HCT116 (cell line): ENCODE measurements around the gene EHBP1. TPM values are rescaled to one million over a fixed set of nuclear protein-coding genes. Genes with fewer than 3 reads are reported as not detected.

ENCODE experiments used
- ATAC-seq: fragments of 200-7000 bp; cut with Tn5 transposase; 2 replicates; pipeline ENCODE4 v1.9.1; 2020; ENCODE audit warnings: mild to moderate bottlenecking, moderate library complexity
- BruUV-seq: library from RNA; stranded (reverse); fragments of 400-500 nt; replicated peaks from 2 replicates; lab custom pipeline; 2021; lab: Mats Ljungman, UMichigan
- CTCF ChIA-PET: fragments of 300-600 bp; sonication (Branson Sonifier 250); formaldehyde crosslinking; loops from one replicate; lab custom pipeline; 2021; ENCODE audit warnings: antibody characterized with exemption; lab: Charles Lee
- POLR2A ChIA-PET: fragments of 300-600, 350-600 bp; sonication (Branson Sonifier 250); formaldehyde crosslinking; loops from one replicate; lab custom pipeline; 2021; ENCODE audit warnings: antibody characterized with exemption; lab: Charles Lee
- RAD21 ChIA-PET, 2 experiments: fragments of 300-600 bp; sonication (Branson Sonifier 250); formaldehyde crosslinking; loops; one replicate each; lab custom pipeline; 2023; ENCODE audit warnings: low total read pairs in 2 of 2; ENCODE audit not compliant: uncharacterized antibody in 2 of 2, unreplicated experiment in 2 of 2, low non-redundant PET in 1 of 2; lab: Charles Lee
- DNase-seq: peaks from one replicate; pipeline ENCODE4 v3.0.0-alpha.2; 2010; ENCODE audit warnings: low read depth, low spot score
- H2AFZ ChIP-seq: fragments of 200-600 bp; shearing (Covaris generic), sonication (generic); 2 replicates; pipeline ENCODE4 v1.6.1; 2017; ENCODE audit warnings: low read depth, mixed run types, mixed read lengths, antibody characterized with exemption, low read length; ENCODE audit not compliant: poor library complexity, severe bottlenecking
- H3K27ac ChIP-seq: 2 replicates; pipeline ENCODE4 v1.5.1; 2012; ENCODE audit warnings: low read depth, low read length
- H3K27me3 ChIP-seq: fragments of 200-600 bp; sonication (generic); 2 replicates; pipeline ENCODE4 v1.6.1; 2016; ENCODE audit warnings: mixed run types, low read length, mixed read lengths; ENCODE audit not compliant: insufficient read depth
- H3K36me3 ChIP-seq, 2 experiments: fragments of 200-500 bp in 1 of 2; fragments of 200-600 bp in 1 of 2; sonication (Bioruptor generic) in 1 of 2; sonication (generic) in 1 of 2; 2 replicates each; pipeline versions ENCODE4 v1.5.1 to v1.6.1; 2014 to 2016; ENCODE audit warnings: low read length in 2 of 2, inconsistent platforms in 1 of 2, mixed read lengths in 1 of 2, mixed run types in 1 of 2; ENCODE audit not compliant: insufficient read depth in 2 of 2, control insufficient read depth in 1 of 2
- H3K4me1 ChIP-seq, 2 experiments: fragments of 200-600 bp in 1 of 2; sonication (generic) in 1 of 2; 2 replicates each; pipeline versions ENCODE4 v1.5.1 to v1.6.1; 2012 to 2017; ENCODE audit warnings: low read length in 2 of 2, inconsistent platforms in 1 of 2, mild to moderate bottlenecking in 1 of 2, mixed read lengths in 1 of 2, mixed run types in 1 of 2, moderate library complexity in 1 of 2; ENCODE audit not compliant: insufficient read depth in 2 of 2, control insufficient read depth in 1 of 2
- H3K4me2 ChIP-seq: fragments of 200-600 bp; sonication (generic); 2 replicates; pipeline ENCODE4 v1.6.1; 2017; ENCODE audit warnings: mixed run types, low read length, mixed read lengths
- H3K4me3 ChIP-seq, 2 experiments: fragments of 200-600 bp in 1 of 2; sonication (generic) in 1 of 2; replicated peaks in 1 of 2; 2 replicates each; pipeline ENCODE4 v1.5.1; 2011 to 2016; ENCODE audit warnings: low read length in 2 of 2, control low read depth in 1 of 2, low read depth in 1 of 2, mild to moderate bottlenecking in 1 of 2, mixed read lengths in 1 of 2, mixed run types in 1 of 2
- H3K79me2 ChIP-seq: fragments of 200-600 bp; sonication (generic); 2 replicates; pipeline ENCODE4 v1.6.1; 2017; ENCODE audit warnings: mild to moderate bottlenecking, mixed run types, low read length, moderate library complexity, mixed read lengths; ENCODE audit not compliant: insufficient read depth
- H3K9ac ChIP-seq: fragments of 200-600 bp; sonication (generic); 2 replicates; pipeline ENCODE4 v1.6.1; 2016; ENCODE audit warnings: low read length, mixed read lengths
- H3K9me2 ChIP-seq: fragments of 200-600 bp; sonication (generic), shearing (Covaris generic); 2 replicates; pipeline ENCODE4 v1.6.1; 2017; ENCODE audit warnings: mixed run types, mild to moderate bottlenecking, moderate library complexity; ENCODE audit not compliant: insufficient read depth
- H3K9me3 ChIP-seq, 2 experiments: fragments of 200-500 bp in 1 of 2; fragments of 200-600 bp in 1 of 2; sonication (Bioruptor generic) in 1 of 2; sonication (generic) in 1 of 2; 2 replicates each; pipeline ENCODE4 v1.6.1; 2014 to 2017; ENCODE audit warnings: low read length in 2 of 2, mixed read lengths in 2 of 2, inconsistent platforms in 1 of 2, low read depth in 1 of 2, mild to moderate bottlenecking in 1 of 2, mixed run types in 1 of 2, moderate library complexity in 1 of 2; ENCODE audit not compliant: control insufficient read depth in 1 of 2, insufficient read depth in 1 of 2
- H4K20me1 ChIP-seq: fragments of 200-600 bp; sonication (generic), shearing (Covaris generic); 2 replicates; pipeline ENCODE4 v1.6.1; 2017; ENCODE audit warnings: mixed run types, mild to moderate bottlenecking, moderate library complexity; ENCODE audit not compliant: insufficient read depth
- CBX3 ChIP-seq: IDR thresholded peaks from 2 replicates; pipeline ENCODE4 v1.6.1; 2012; ENCODE audit warnings: low read depth
- EGR1 ChIP-seq: IDR thresholded peaks from 2 replicates; pipeline ENCODE4 v1.6.1; 2012; ENCODE audit warnings: low read depth
- ELF1 ChIP-seq: IDR thresholded peaks from 2 replicates; pipeline ENCODE4 v1.6.1; 2012; ENCODE audit warnings: low read depth, borderline replicate concordance
- EZH2phosphoT487 ChIP-seq: fragments of 200-600 bp; IDR thresholded peaks from 2 replicates; pipeline ENCODE4 v1.6.1; 2018; ENCODE audit warnings: antibody characterized with exemption, borderline replicate concordance
- JUND ChIP-seq: IDR thresholded peaks from 2 replicates; pipeline ENCODE4 v1.6.1; 2012
- POLR2A ChIP-seq: IDR thresholded peaks from 2 replicates; pipeline ENCODE4 v1.7.0; 2011; ENCODE audit warnings: borderline replicate concordance; ENCODE audit not compliant: insufficient read depth, insufficient read length; ENCODE audit errors: extremely low read depth
- SRF ChIP-seq: IDR thresholded peaks from 2 replicates; pipeline ENCODE4 v1.6.1; 2012; ENCODE audit warnings: low read depth
- YY1 ChIP-seq: IDR thresholded peaks from 2 replicates; pipeline ENCODE4 v1.6.1; 2011; ENCODE audit warnings: low read length, low read depth, moderate library complexity, mild to moderate bottlenecking; ENCODE audit not compliant: insufficient replicate concordance; ENCODE audit errors: extremely low read depth
- ZNF274 ChIP-seq: fragments of 200-500 bp; sonication (Bioruptor generic); IDR thresholded peaks from 2 replicates; pipeline ENCODE4 v1.6.1; 2014; ENCODE audit warnings: mild to moderate bottlenecking, low read depth, low read length, inconsistent platforms
- intact Hi-C: fragments of 100-400 bp; cut with micrococcal nuclease; formaldehyde crosslinking; loops from 2 replicates; pipeline ENCODE4 v1.10.0; 2022
- total RNA-seq: library from RNA; stranded (reverse); gene quantifications from one replicate; pipeline ENCODE4 v1.2.1, GENCODE V29; 2021; ENCODE audit not compliant: unreplicated experiment
- TF ChIP-seq, protein P1 (sequence below): IDR thresholded peaks from 2 replicates; pipeline ENCODE4 v1.6.1; 2012

Gene EHBP1
- total RNA-seq, 1 experiment from 2014 or later: 89.9 TPM

DNA sequence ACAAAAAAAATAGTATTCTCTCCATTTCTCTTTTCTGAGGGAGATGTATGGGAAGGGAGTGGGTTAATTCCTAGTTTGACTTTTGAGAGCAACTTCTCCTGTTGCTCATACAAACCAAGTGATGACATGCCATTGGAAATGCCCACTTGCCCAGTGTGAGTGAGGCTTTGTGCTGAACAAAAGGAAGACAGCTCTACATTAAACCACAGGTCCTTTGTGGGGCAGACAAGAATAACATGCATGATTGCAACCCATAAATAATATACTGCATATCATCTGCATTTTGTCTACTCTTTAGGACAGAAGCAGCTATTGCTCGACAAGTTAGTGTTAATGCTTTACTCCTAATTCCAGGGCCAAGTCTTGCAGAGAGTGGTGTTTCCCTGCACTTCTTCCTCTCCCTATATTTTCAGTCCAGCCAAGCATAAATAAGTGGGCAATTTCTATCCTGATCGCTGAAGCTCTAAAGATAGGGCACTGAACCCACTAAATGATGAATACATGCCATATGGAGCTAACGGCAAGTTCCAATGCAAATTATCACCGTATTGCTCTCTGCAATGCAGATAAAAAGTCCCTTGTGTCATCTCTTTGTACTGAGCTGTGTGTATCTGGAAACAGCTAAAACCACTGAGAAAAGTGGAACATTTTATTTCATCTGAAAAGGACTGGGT is 19.4 kb upstream of the EHBP1 start:
- POLR2A ChIA-PET: no interaction called here
- no peak for DNase-seq
- CTCF ChIA-PET: no interaction called here

DNA sequence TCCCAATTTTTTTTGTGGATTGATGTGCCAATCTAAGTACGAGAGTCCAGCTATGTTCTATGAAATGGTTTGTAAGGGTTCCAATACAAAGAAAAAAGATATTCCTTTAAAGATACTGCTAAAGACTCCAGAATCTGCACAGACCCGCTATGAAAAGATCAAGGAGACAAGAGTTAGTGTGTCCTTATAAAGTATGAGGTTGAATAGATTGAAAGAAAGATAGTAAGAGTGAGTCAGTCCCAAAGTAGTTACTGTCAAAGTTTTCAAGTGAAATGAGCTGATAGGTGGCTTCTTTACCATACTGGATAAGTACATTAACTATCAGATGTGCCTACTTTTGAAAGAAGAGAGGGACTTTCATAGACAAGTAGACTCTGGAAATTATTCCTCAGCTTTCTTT is 17.9 kb upstream of the EHBP1 start:
- Histone ChIP-seq H2AFZ (peak overlapping the region; percentile 10), H3K27me3 (no peaks in the 10 kb centered on the region), H3K4me1 (no peaks in the 10 kb centered on the region), H3K4me3 (no peak overlapping the region), H3K9ac (no peak overlapping the region), H3K79me2 (no peaks in the 10 kb centered on the region), H3K4me2 (no peak overlapping the region), H3K9me3 (no peaks in the 10 kb centered on the region), H3K27ac (no peak overlapping the region), H3K9me2 (no peaks in the 10 kb centered on the region), H3K36me3 (no peaks in the 10 kb centered on the region)
- CTCF ChIA-PET: no interaction called here
- ATAC-seq: no peak
- RAD21 ChIA-PET: no interaction called here
- no TSS peak for BruUV-seq
- intact Hi-C loops: no loop called here
- POLR2A ChIA-PET: no interaction called here
- TF ChIP-seq CBX3 (no peak), ELF1 (no peak), SRF (no peak), EGR1 (no peak), YY1 (no peak), ZNF274 (no peak), EZH2phosphoT487 (no peak)
- TF ChIP-seq, all 23 proteins: peak for 0
- H4K20me1 ChIP-seq: no peaks in the 10 kb centered on the region
- DNase-seq: no peak

More for the DNA sequence above, 19.4 kb upstream of the EHBP1 start:
- H3K4me1 ChIP-seq: no peaks in the 10 kb centered on the region
- TF ChIP-seq POLR2A (no peak), JUND (no peak), ZNF274 (no peak)
- TF ChIP-seq, protein P1, sequence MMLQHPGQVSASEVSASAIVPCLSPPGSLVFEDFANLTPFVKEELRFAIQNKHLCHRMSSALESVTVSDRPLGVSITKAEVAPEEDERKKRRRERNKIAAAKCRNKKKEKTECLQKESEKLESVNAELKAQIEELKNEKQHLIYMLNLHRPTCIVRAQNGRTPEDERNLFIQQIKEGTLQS: no peak
- RAD21 ChIA-PET: no interaction called here
- H3K9me2 ChIP-seq: no peaks in the 10 kb centered on the region
- no peak overlapping the region for H3K9ac ChIP-seq
- H3K36me3 ChIP-seq: no peaks in the 10 kb centered on the region
- no peaks in the 10 kb centered on the region for H4K20me1 ChIP-seq
- BruUV-seq: no TSS peak
- no peak overlapping the region for H3K4me2 ChIP-seq
- ATAC-seq: no peak
- intact Hi-C loops: no loop called here
- H3K9me3 ChIP-seq: no peaks in the 10 kb centered on the region
- no peaks in the 10 kb centered on the region for H3K79me2 ChIP-seq
- H2AFZ ChIP-seq: no peak overlapping the region
- H3K27me3 ChIP-seq: no peaks in the 10 kb centered on the region
- no peak overlapping the region for H3K4me3 ChIP-seq
- no peak overlapping the region for H3K27ac ChIP-seq
